NB4 (cell line): Measurements from ENCODE around the gene CLEC16A.

Source experiments
- DNase-seq: peaks from one replicate; pipeline ENCODE4 v3.0.0; 2010; ENCODE audit warnings: low read depth
- H3K4me3 ChIP-seq: one replicate; pipeline ENCODE4 v1.5.1; 2011; ENCODE audit warnings: mild to moderate bottlenecking, low read depth, low read length, moderate library complexity
- CTCF ChIP-seq: IDR thresholded peaks from one replicate; pipeline ENCODE4 v1.5.1; 2012; ENCODE audit warnings: low read depth, low read length
- MAX ChIP-seq: IDR thresholded peaks from 2 replicates; pipeline ENCODE4 v1.6.1; 2011; ENCODE audit warnings: low read depth, low read length
- MYC ChIP-seq: IDR thresholded peaks from 2 replicates; pipeline ENCODE4 v1.6.1; 2011; ENCODE audit warnings: low read depth, low read length
- POLR2A ChIP-seq: IDR thresholded peaks from 2 replicates; pipeline ENCODE4 v1.6.1; 2011; ENCODE audit warnings: mild to moderate bottlenecking; ENCODE audit not compliant: insufficient read length; ENCODE audit errors: extremely low read depth

The CLEC16A gene

GRCh38 chr16:11136600-11136999 is 192.2 kb downstream of the CLEC16A start:
- no peak for TF ChIP-seq MAX
- no peak for TF ChIP-seq CTCF
- no peak for TF ChIP-seq POLR2A
- no peak overlapping the region for H3K4me3 ChIP-seq
- DNase-seq, result peak; percentile 35

GRCh38 chr16:11138022-11138768 is 193.8 kb downstream of the CLEC16A start:
- H3K4me3 ChIP-seq, result no peak overlapping the region
- no peak for DNase-seq
- TF ChIP-seq MYC, result no peak
- no peak for TF ChIP-seq POLR2A
- no peak for TF ChIP-seq CTCF
- TF ChIP-seq MAX, result no peak

GRCh38 chr16:11138769-11139325 is 194.5 kb downstream of the CLEC16A start:
- DNase-seq, result peak; percentile 37
- TF ChIP-seq MYC, result no peak
- TF ChIP-seq CTCF, result no peak
- no peak for TF ChIP-seq MAX
- no peak for TF ChIP-seq POLR2A
- no peak overlapping the region for H3K4me3 ChIP-seq

- TF ChIP-seq MYC (no peak), CTCF (no peak), MAX (no peak), POLR2A (no peak)
- no peak for DNase-seq
- H3K4me3 ChIP-seq, result no peak overlapping the region
Observed at GRCh38 chr16:11139326-11140097, 195.1 kb downstream of the CLEC16A start.

- no peak for TF ChIP-seq CTCF
- TF ChIP-seq POLR2A, result no peak
- no peak for TF ChIP-seq MYC
- no peak for TF ChIP-seq MAX
- H3K4me3 ChIP-seq, result no peak overlapping the region
- DNase-seq, result no peak
Observed at GRCh38 chr16:11140098-11140375, 195.7 kb downstream of the CLEC16A start.
